Measurements from ENCODE around the gene TUBA4A.
A peak's percentile ranks its signal among the peaks of the same experiment; 100 is the strongest.
"Not testable (repeated sequence)": the region's sequence is repeated elsewhere in the genome, so short reads cannot be mapped to it uniquely, and the experiment has no call there.

TUBA4A gene

GRCh38 chr2:219266886-219267285 is 13.2 kb upstream of the TUBA4A start:
- DNase-seq, result no peak

GRCh38 chr2:219266232-219266631 is 12.5 kb upstream of the TUBA4A start:
- DNase-seq, result no peak

GRCh38 chr2:219261024-219261855 is 7.5 kb upstream of the TUBA4A start:
- DNase-seq, result no peak

- not testable (repeated sequence) for DNase-seq
Measured at GRCh38 chr2:219258942-219259341, 5.2 kb upstream of the TUBA4A start.

GRCh38 chr2:219254590-219255201 is 978 bp upstream of the TUBA4A start:
- no peak for DNase-seq

- no peak for DNase-seq
Measured at GRCh38 chr2:219252900-219253752, 592 bp downstream of the TUBA4A start, which contains the start of gene TUBA4B. Gene TUBA4B (plus strand): TSS chr2:219253243. CDS start chr2:219253408, 165 bp downstream.

GRCh38 chr2:219252570-219252899 is 1.2 kb downstream of the TUBA4A start:
- no peak for DNase-seq

GRCh38 chr2:219252084-219252483 is 1.6 kb downstream of the TUBA4A start:
- DNase-seq, result no peak

- DNase-seq, result no peak
Measured at GRCh38 chr2:219251656-219252055, 2.1 kb downstream of the TUBA4A start.

GRCh38 chr2:219250049-219250781 is 3.5 kb downstream of the TUBA4A start:
- no peak for DNase-seq

- DNase-seq, result peak; percentile 78
Measured at GRCh38 chr2:219249203-219249980, 4.3 kb downstream of the TUBA4A start.

- DNase-seq, result no peak
Measured at GRCh38 chr2:219248845-219249202, 4.9 kb downstream of the TUBA4A start.

- DNase-seq, result no peak
Measured at GRCh38 chr2:219247678-219248642, 5.8 kb downstream of the TUBA4A start.

- DNase-seq, result no peak
Measured at GRCh38 chr2:219246559-219246958, 7.2 kb downstream of the TUBA4A start.

GRCh38 chr2:219245899-219246230 is 7.9 kb downstream of the TUBA4A start:
- DNase-seq, result no peak

- DNase-seq, result peak; percentile 46
Measured at GRCh38 chr2:219245148-219245898, 8.4 kb downstream of the TUBA4A start, which contains the start of the genes GLB1L and STK16. Gene GLB1L (minus strand): TSS chr2:219245444. CDS start chr2:219243573, 1,871 bp downstream. Gene STK16 (plus strand): TSS chr2:219245479. CDS start chr2:219246000, 521 bp downstream.

- no peak for DNase-seq
Measured at GRCh38 chr2:219244789-219245147, 8.9 kb downstream of the TUBA4A start.

- no peak for DNase-seq
Measured at GRCh38 chr2:219243291-219243761, 10.4 kb downstream of the TUBA4A start.

GRCh38 chr2:219234331-219234730 is 19.4 kb downstream of the TUBA4A start:
- no peak for DNase-seq

GRCh38 chr2:219230059-219230540 is 23.6 kb downstream of the TUBA4A start:
- DNase-seq, result no peak
